Measurements from ENCODE around the gene ATXN1.

The ATXN1 gene

GRCh38 chr6:16377470-16377869 lies 383.8 kb downstream of the ATXN1 start:
- TF ChIP-seq, protein P1, sequence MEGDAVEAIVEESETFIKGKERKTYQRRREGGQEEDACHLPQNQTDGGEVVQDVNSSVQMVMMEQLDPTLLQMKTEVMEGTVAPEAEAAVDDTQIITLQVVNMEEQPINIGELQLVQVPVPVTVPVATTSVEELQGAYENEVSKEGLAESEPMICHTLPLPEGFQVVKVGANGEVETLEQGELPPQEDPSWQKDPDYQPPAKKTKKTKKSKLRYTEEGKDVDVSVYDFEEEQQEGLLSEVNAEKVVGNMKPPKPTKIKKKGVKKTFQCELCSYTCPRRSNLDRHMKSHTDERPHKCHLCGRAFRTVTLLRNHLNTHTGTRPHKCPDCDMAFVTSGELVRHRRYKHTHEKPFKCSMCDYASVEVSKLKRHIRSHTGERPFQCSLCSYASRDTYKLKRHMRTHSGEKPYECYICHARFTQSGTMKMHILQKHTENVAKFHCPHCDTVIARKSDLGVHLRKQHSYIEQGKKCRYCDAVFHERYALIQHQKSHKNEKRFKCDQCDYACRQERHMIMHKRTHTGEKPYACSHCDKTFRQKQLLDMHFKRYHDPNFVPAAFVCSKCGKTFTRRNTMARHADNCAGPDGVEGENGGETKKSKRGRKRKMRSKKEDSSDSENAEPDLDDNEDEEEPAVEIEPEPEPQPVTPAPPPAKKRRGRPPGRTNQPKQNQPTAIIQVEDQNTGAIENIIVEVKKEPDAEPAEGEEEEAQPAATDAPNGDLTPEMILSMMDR (IDR thresholded peaks at IDR 0.05; ENCODE audit: borderline replicate concordance, insufficient read depth, low read depth, low read length), result no peak
- no peak overlapping the region for H3K4me3 ChIP-seq (ENCODE audit: low read depth, low read length)

DNA sequence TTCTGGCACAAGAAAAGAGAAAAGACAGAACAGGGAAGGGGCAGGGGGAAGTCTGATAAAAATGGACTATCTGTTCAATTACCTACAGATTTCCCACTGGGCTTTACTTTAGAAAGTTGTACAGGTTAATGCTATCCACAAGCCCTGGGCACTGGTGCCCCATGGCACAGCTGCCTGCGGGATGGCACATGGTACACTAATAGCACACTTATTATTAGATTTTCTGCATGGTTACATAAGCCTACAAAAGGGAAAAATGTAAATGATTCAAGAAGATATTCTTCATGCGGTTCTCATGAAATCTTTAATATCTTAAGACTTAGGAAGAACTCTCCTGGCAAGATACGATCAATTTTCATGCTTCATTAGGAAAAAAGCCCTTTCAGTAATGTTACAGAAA lies 385.4 kb downstream of the ATXN1 start:
- TF ChIP-seq, protein P1 (IDR thresholded peaks at IDR 0.05; ENCODE audit: borderline replicate concordance, insufficient read depth, low read depth, low read length), result no peak
- no peak overlapping the region for H3K4me3 ChIP-seq (ENCODE audit: low read depth, low read length)

DNA sequence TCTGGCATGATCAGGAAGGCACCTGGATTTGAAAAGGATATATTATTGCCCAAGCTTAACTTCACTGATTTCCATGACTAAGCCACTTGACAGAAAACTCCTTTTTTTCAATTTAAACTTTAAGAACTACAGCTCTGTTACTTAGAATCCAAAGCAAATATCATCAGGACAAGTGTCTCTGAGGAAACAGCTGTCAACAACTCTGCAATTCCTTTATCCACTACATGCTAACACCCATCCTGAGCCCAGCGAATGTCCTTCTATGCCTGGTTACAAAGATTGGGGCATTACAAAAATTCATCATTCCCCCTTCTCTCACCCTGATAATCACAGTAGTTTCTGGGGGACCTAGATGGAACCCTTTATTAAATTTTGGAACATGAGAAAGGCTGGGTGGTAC lies 386.1 kb downstream of the ATXN1 start:
- H3K4me3 ChIP-seq (ENCODE audit: low read depth, low read length), result no peak overlapping the region
- TF ChIP-seq, protein P1 (IDR thresholded peaks at IDR 0.05; ENCODE audit: borderline replicate concordance, insufficient read depth, low read depth, low read length), result no peak

DNA sequence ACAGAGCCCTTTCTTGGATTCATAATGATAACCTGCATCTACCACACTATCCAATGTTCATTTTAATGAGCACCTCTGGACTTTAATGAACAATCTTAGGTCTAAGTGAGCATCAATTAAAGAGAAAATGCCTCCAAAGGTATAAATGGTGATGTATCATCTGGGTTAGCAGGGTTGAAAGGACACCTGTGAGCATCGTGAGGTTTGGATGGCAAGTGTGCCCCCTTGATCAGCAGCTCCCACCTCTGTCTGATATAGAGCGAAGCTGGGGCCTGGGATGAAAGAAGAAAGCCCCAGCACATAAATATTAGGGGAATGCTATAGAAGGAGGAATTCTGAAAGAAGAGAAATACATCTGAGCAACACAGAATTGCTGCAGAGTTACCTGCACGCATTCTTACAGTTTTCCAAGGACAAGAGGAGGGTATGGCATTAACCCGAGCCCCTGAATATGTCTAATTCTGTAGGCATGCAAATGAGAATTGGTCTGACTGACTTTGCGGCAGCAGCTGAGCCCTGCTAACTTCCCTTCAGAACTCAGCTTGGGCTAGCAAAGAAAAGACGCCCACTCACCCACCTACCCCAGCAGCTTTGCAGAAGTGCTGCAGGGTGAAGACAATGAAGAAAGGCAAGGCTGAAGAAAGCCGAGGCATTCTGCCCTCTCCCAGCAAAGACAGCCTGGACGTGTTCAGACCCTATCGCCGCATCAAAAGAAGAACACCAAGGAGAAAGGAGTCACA lies 386.6 kb downstream of the ATXN1 start:
- no peak overlapping the region for H3K4me3 ChIP-seq (ENCODE audit: low read depth, low read length)
- TF ChIP-seq, protein P1 (IDR thresholded peaks at IDR 0.05; ENCODE audit: borderline replicate concordance, insufficient read depth, low read depth, low read length), result no peak

DNA sequence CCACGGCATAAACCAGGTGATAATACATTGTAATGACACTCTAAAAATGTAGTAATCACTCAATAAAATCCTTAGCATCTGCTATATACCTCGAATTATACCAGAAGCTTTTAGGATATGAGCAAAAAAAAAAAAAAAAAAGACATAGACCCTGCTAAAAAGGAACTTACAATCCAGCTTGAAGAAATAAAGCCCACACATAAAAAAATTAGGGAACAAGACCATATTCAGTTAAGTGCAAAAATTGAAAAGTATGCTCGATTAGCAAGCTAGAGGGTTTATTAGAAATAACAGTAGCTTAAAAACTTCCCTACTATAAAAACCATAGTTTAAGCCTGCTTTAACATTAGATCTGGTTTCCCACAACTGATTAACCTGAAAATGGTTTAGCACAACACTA lies 387.2 kb downstream of the ATXN1 start:
- TF ChIP-seq, protein P1 (IDR thresholded peaks at IDR 0.05; ENCODE audit: borderline replicate concordance, insufficient read depth, low read depth, low read length), result no peak
- no peak overlapping the region for H3K4me3 ChIP-seq (ENCODE audit: low read depth, low read length)

DNA sequence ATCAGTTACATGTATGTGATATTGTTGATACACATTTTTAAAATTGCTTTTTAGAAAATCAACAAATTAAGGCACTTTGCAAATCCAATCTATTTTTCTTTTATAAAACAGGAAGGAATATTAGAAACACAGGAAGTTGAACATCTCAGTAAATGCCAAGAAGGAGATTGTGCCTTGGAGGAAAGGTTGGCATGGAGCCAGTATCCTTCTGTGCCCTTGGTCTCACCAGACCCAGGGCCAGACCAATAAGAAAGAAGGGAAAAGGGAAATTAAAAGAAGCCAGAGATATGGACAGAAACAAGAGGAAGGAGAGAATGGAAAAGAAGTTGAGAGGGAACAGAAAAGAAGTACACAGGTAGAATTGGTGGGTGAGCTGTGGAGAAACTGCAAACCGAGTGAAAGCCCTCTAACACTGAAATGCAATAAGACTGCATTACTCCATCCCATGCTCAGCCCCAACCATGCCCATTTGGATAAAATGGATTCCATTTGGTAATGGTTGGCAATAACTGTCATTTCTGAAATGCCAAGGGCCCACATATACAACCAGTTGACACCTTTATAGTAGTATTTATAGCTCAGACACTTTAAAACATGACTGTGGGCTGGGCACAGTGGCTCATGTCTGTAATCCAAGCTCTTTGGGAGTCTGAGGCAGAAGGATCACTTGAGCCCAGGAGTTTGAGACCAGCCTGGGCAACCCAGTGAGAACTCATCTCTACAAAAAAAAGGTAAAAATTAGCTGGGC lies 389.1 kb downstream of the ATXN1 start:
- no peak overlapping the region for H3K4me3 ChIP-seq (ENCODE audit: low read depth, low read length)
- TF ChIP-seq, protein P1 (IDR thresholded peaks at IDR 0.05; ENCODE audit: borderline replicate concordance, insufficient read depth, low read depth, low read length), result no peak

DNA sequence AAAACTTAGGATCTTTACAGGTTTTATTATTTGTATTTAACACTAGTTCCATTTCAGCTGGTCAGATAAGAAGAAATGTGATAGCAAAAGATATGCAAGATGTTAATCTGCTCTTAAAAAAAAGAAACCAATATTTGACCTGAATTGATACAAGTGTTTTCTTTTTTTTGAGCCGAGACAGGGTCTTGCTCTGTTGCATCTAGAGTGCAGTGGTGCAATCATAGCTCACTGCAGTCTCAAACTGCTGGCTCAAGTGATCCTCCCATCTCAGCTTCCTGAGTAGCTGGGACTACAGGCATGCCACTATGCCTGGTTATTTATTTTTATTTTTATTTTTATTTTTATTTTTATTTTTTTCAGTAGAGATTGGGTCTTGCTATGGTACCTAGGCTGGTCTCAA lies 389.9 kb downstream of the ATXN1 start:
- H3K4me3 ChIP-seq (ENCODE audit: low read depth, low read length), result no peak overlapping the region

More for the DNA sequence above, 389.9 kb downstream of the ATXN1 start:
- TF ChIP-seq, protein P1 (IDR thresholded peaks at IDR 0.05; ENCODE audit: borderline replicate concordance, insufficient read depth, low read depth, low read length), result no peak

All from GM12875 (cell line).